Endothelial cell of umbilical vein (primary cell): ENCODE data around the gene AIMP1. TPM values are rescaled to one million over a fixed set of nuclear protein-coding genes. Genes with fewer than 3 reads are reported as not detected.

Experiments
- BruUV-seq: library from RNA; stranded (reverse); fragments of 400-500 nt; replicated peaks from 2 replicates; lab custom pipeline; 2021; lab: Mats Ljungman, UMichigan
- CTCF ChIA-PET: fragments of 300-600, 350-600 bp; sonication (Branson Sonifier 250); formaldehyde crosslinking; loops from one replicate; lab custom pipeline; 2021; ENCODE audit warnings: antibody characterized with exemption, inconsistent platforms; lab: Charles Lee
- POLR2A ChIA-PET: fragments of 300-600, 350-600 bp; sonication (Branson Sonifier 250); formaldehyde crosslinking; loops from one replicate; lab custom pipeline; 2021; ENCODE audit warnings: antibody characterized with exemption, inconsistent platforms; lab: Charles Lee
- DNase-seq: peaks from one replicate; pipeline ENCODE4 v3.0.0-alpha.2; 2011; ENCODE audit warnings: low read depth, low spot score
- FAIRE-seq: peaks from 2 replicates; lab custom pipeline; 2011; peaks lifted over from hg19 to GRCh38; lab: Jason Lieb, UNC
- H2AFZ ChIP-seq: 2 replicates; pipeline ENCODE4 v1.6.0; 2012; ENCODE audit warnings: low read depth, low read length, control low read depth, inconsistent platforms
- H3K27ac ChIP-seq: 2 replicates; pipeline ENCODE4 v1.5.1; 2011; ENCODE audit warnings: low read depth, mild to moderate bottlenecking, control low read depth, low read length, moderate library complexity; ENCODE audit not compliant: insufficient read depth
- H3K27me3 ChIP-seq, 2 experiments: 2 replicates each; pipeline versions ENCODE4 v1.6.0 to v1.6.1; 2011; ENCODE audit warnings: low read length in 2 of 2, mixed read lengths in 1 of 2; ENCODE audit not compliant: control insufficient read depth in 2 of 2, insufficient read depth in 2 of 2
- H3K36me3 ChIP-seq, 2 experiments: 2 replicates in 1 of 2; 3 replicates in 1 of 2; pipeline ENCODE4 v1.5.1; 2011; ENCODE audit warnings: low read length in 2 of 2, mild to moderate bottlenecking in 1 of 2, moderate library complexity in 1 of 2; ENCODE audit not compliant: control insufficient read depth in 2 of 2, insufficient read depth in 2 of 2; ENCODE audit errors: extremely low read depth in 1 of 2
- H3K4me1 ChIP-seq: 3 replicates; pipeline ENCODE4 v1.5.1; 2011; ENCODE audit warnings: mild to moderate bottlenecking, low read length; ENCODE audit not compliant: control insufficient read depth, insufficient read depth; ENCODE audit errors: extremely low read depth
- H3K4me2 ChIP-seq: 2 replicates; pipeline ENCODE4 v1.6.1; 2011; ENCODE audit warnings: low read length, control low read depth, mixed read lengths; ENCODE audit not compliant: insufficient read depth
- H3K4me3 ChIP-seq, 3 experiments: fragments of 200-600 bp in 1 of 3; sonication (generic), shearing (Covaris generic) in 1 of 3; replicated peaks in 1 of 3; 2 replicates each; pipeline ENCODE4 v1.5.1; 2011 to 2016; ENCODE audit warnings: control low read depth in 3 of 3, low read length in 3 of 3, mild to moderate bottlenecking in 2 of 3, inconsistent platforms in 1 of 3, low read depth in 1 of 3, moderate library complexity in 1 of 3; ENCODE audit not compliant: insufficient read depth in 1 of 3
- H3K79me2 ChIP-seq: 2 replicates; pipeline ENCODE4 v1.6.0; 2012; ENCODE audit warnings: low read length, inconsistent platforms; ENCODE audit not compliant: control insufficient read depth, insufficient read depth
- H3K9ac ChIP-seq: replicated peaks from 2 replicates; pipeline ENCODE3; 2011; ENCODE audit warnings: low read length, control low read depth; ENCODE audit not compliant: insufficient read depth; ENCODE audit errors: extremely low read depth
- H3K9me1 ChIP-seq: replicated peaks from 3 replicates; pipeline ENCODE4 v1.6.0; 2011; ENCODE audit warnings: mild to moderate bottlenecking, low read length; ENCODE audit not compliant: control insufficient read depth, insufficient read depth; ENCODE audit errors: extremely low read depth
- H3K9me3 ChIP-seq: replicated peaks from 2 replicates; pipeline ENCODE4 v1.5.1; 2012; ENCODE audit warnings: low read length, inconsistent platforms; ENCODE audit not compliant: control insufficient read depth, insufficient read depth
- H4K20me1 ChIP-seq: replicated peaks from 2 replicates; pipeline ENCODE3; 2011; ENCODE audit warnings: mild to moderate bottlenecking, low read length; ENCODE audit not compliant: control insufficient read depth, insufficient read depth; ENCODE audit errors: extremely low read depth
- EZH2 ChIP-seq: IDR thresholded peaks from 2 replicates; pipeline ENCODE4 v1.6.1; 2012; ENCODE audit warnings: borderline replicate concordance, low read depth, mild to moderate bottlenecking, moderate library complexity, low read length, inconsistent platforms; ENCODE audit not compliant: severe bottlenecking
- FOS ChIP-seq: IDR thresholded peaks from 2 replicates; pipeline ENCODE4 v1.6.1; 2011; ENCODE audit warnings: mild to moderate bottlenecking, low read length, moderate library complexity, borderline replicate concordance; ENCODE audit not compliant: insufficient read depth
- GATA2 ChIP-seq: IDR thresholded peaks from 2 replicates; pipeline ENCODE4 v1.7.0; 2011; ENCODE audit warnings: low read depth, mild to moderate bottlenecking, moderate library complexity, mixed read lengths, low read length; ENCODE audit not compliant: insufficient read length, insufficient read depth
- JUN ChIP-seq: IDR thresholded peaks from 2 replicates; pipeline ENCODE4 v1.6.1; 2011; ENCODE audit warnings: borderline replicate concordance, low read depth; ENCODE audit not compliant: insufficient read length, insufficient read depth
- MYC ChIP-seq: IDR thresholded peaks from one replicate; pipeline ENCODE4 v1.6.1; 2011; ENCODE audit warnings: mild to moderate bottlenecking, low read depth, low read length
- POLR2A ChIP-seq: IDR thresholded peaks from 2 replicates; pipeline ENCODE4 v1.6.1; 2012; ENCODE audit warnings: low read depth, mild to moderate bottlenecking, control low read depth, low read length
- POLR2AphosphoS5 ChIP-seq: IDR thresholded peaks from 2 replicates; pipeline ENCODE4 v1.6.1; 2012; ENCODE audit warnings: low read depth, mild to moderate bottlenecking, control low read depth, low read length, moderate library complexity; ENCODE audit not compliant: insufficient read depth
- dilution Hi-C: fragments of 300-500 bp; cut with MboI; formaldehyde crosslinking; loops from one replicate; pipeline ENCODE4 v1.15.0; 2019; ENCODE audit warnings: low sequenced_read_pairs; ENCODE audit not compliant: extremely low pct_ligation_motif_present
- intact Hi-C: fragments of 100-400 bp; cut with micrococcal nuclease; formaldehyde crosslinking; loops from one replicate; pipeline ENCODE4 v1.10.0; 2022
- polyA plus RNA-seq, 4 experiments: library from polyadenylated mRNA; depleted of rRNA in 3 of 4; stranded (reverse) in 3 of 4; unstranded in 1 of 4; fragments of >200 nt; gene quantifications; 2 replicates each; pipeline versions ENCODE4 v1.2.1 to v1.2.3, GENCODE V29; 2011 to 2012; ENCODE audit warnings: missing spikeins in 1 of 4
- total RNA-seq: library from RNA; stranded (reverse); gene quantifications from 2 replicates; pipeline ENCODE4 v1.2.3, GENCODE V29; 2021
- TF ChIP-seq, protein P1 (sequence below), 2 donors: IDR thresholded peaks; 1 replicate in 1 of 2; 2 replicates in 1 of 2; pipeline ENCODE4 v1.5.1; 2011; ENCODE audit warnings: low read length in 2 of 2, mild to moderate bottlenecking in 2 of 2, moderate library complexity in 2 of 2, control low read depth in 1 of 2, inconsistent platforms in 1 of 2, low read depth in 1 of 2; ENCODE audit not compliant: insufficient read depth in 1 of 2; ENCODE audit errors: extremely low read depth in 1 of 2
- TF ChIP-seq, protein P2 (sequence below): IDR thresholded peaks from 2 replicates; pipeline ENCODE4 v1.6.1; 2011; ENCODE audit not compliant: insufficient read depth, insufficient read length

The AIMP1 gene
- total and polyA plus RNA-seq, 2 donors (not counting 3 experiments of a cell fraction or from before 2014, with no cell fraction given): 6.4 to 42.4 TPM

GRCh38 chr4:106355193-106355592 is 38.8 kb downstream of the AIMP1 start:
- Histone ChIP-seq H3K4me1 (no peaks in the 10 kb centered on the region), H3K4me2 (no peak overlapping the region), H3K9ac (no peak overlapping the region), H2AFZ (no peak overlapping the region), H3K4me3 (no peak overlapping the region), H4K20me1 (no peaks in the 10 kb centered on the region), H3K27ac (no peak overlapping the region), H3K9me1 (no peaks in the 10 kb centered on the region), H3K36me3 (no peaks in the 10 kb centered on the region), H3K9me3 (no peaks in the 10 kb centered on the region), H3K79me2 (no peaks in the 10 kb centered on the region), H3K27me3 (no peaks in the 10 kb centered on the region)
- DNase-seq: no peak
- TF ChIP-seq, protein P1, sequence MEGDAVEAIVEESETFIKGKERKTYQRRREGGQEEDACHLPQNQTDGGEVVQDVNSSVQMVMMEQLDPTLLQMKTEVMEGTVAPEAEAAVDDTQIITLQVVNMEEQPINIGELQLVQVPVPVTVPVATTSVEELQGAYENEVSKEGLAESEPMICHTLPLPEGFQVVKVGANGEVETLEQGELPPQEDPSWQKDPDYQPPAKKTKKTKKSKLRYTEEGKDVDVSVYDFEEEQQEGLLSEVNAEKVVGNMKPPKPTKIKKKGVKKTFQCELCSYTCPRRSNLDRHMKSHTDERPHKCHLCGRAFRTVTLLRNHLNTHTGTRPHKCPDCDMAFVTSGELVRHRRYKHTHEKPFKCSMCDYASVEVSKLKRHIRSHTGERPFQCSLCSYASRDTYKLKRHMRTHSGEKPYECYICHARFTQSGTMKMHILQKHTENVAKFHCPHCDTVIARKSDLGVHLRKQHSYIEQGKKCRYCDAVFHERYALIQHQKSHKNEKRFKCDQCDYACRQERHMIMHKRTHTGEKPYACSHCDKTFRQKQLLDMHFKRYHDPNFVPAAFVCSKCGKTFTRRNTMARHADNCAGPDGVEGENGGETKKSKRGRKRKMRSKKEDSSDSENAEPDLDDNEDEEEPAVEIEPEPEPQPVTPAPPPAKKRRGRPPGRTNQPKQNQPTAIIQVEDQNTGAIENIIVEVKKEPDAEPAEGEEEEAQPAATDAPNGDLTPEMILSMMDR (IDR thresholded peaks at IDR 0.05; ENCODE audit: extremely low read depth in 1 of 2, insufficient read depth in 1 of 2, low read depth in 1 of 2, low read length in 2 of 2): no peak
- no TSS peak for BruUV-seq
- dilution Hi-C loops (no loop called here), intact Hi-C loops (no loop called here)
- FAIRE-seq: no peak
- CTCF ChIA-PET: interaction anchor here (3.7 kb wide), 1 partner anchor 9 kb away, joined by 12 read pairs; no protein-coding TSS in a partner anchor
- POLR2A ChIA-PET: no interaction called here

DNA sequence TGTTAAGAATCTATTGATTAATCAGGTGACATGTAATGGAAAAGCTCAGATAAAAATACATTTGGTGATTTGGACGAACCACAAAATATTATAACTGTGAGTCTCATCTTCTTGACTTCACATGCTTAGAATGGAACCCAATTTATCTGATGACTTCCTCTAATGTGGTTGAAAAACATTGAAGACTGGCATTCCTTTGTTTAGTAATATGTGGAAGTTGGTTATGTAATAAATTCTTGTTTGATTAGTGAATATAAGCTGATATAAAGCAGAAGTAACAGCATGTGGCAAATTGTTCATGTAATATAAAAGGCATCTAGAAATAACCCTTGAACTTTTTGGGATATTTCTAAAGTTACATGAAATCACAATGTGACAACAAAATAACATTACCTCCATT is 42.5 kb downstream of the AIMP1 start:
- Histone ChIP-seq H2AFZ (no peak overlapping the region), H3K9me1 (no peaks in the 10 kb centered on the region), H3K9me3 (no peaks in the 10 kb centered on the region), H3K36me3 (no peaks in the 10 kb centered on the region), H3K9ac (no peak overlapping the region), H3K27me3 (no peaks in the 10 kb centered on the region), H3K4me3 (no peak overlapping the region), H3K4me1 (no peaks in the 10 kb centered on the region), H4K20me1 (no peaks in the 10 kb centered on the region), H3K27ac (no peak overlapping the region), H3K79me2 (no peaks in the 10 kb centered on the region), H3K4me2 (no peak overlapping the region)
- DNase-seq (no peak), FAIRE-seq (no peak)
- ChIA-PET POLR2A (no interaction called here), CTCF (interaction anchor here (1.3 kb wide), 1 partner anchor 93 kb away, joined by 3 read pairs; no protein-coding TSS in a partner anchor)
- TF ChIP-seq MYC (no peak), POLR2A (no peak), POLR2AphosphoS5 (no peak), EZH2 (no peak), JUN (no peak), GATA2 (no peak), FOS (no peak)
- TF ChIP-seq, protein P2, sequence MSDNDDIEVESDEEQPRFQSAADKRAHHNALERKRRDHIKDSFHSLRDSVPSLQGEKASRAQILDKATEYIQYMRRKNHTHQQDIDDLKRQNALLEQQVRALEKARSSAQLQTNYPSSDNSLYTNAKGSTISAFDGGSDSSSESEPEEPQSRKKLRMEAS: no peak
- TF ChIP-seq, protein P1 (IDR thresholded peaks at IDR 0.05; ENCODE audit: extremely low read depth in 1 of 2, insufficient read depth in 1 of 2, low read depth in 1 of 2, low read length in 2 of 2): no peak
- intact Hi-C loops (no loop called here), dilution Hi-C loops (no loop called here)
- no TSS peak for BruUV-seq
